SKM-1 (cell line): ENCODE data around the gene DSTN.

Experiments
- DNase-seq: peaks from one replicate; lab custom pipeline; 2025; ENCODE audit not compliant: unreplicated experiment; lab: John Stamatoyannopoulos, UW

The DSTN gene

GRCh38 chr20:17622851-17623508 lies 53.1 kb downstream of the DSTN start:
- DNase-seq: no peak

- DNase-seq: no peak
Observed at GRCh38 chr20:17624070-17624469, 54.2 kb downstream of the DSTN start.

DNA sequence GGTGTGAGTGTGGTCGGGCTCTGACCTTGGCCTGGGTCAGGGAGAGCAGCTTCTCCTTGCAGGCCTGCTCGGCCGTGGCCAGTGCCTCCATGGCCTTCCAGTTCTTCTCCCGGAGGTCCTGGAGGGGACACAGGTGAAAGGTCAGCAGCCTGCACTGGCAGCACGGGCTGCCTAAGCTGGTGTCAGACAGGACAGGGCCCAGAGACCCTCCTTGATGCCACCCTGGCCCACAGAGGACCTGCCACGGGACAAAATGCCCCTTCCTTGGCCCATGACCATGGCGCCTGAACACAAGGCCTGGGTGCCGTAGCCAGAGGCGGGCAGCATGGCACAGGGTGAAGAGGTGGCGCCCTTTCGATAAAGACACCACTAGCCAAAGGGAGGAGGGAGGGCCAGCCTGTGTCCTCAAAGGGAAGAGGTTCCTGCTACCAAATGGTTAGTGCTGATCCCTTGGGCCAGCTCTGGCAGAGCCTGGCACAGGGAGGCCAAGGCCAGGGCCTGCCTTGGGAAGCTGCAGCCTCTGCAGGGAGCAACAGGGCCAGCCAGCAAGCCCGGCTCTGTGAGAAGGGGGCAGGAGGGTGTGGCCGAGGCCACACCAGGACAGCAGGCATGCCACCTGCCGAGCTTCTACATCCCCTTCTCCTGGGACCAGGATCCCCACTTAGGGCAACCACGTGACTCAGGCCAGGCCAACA lies 54.8 kb downstream of the DSTN start:
- no peak for DNase-seq

DNA sequence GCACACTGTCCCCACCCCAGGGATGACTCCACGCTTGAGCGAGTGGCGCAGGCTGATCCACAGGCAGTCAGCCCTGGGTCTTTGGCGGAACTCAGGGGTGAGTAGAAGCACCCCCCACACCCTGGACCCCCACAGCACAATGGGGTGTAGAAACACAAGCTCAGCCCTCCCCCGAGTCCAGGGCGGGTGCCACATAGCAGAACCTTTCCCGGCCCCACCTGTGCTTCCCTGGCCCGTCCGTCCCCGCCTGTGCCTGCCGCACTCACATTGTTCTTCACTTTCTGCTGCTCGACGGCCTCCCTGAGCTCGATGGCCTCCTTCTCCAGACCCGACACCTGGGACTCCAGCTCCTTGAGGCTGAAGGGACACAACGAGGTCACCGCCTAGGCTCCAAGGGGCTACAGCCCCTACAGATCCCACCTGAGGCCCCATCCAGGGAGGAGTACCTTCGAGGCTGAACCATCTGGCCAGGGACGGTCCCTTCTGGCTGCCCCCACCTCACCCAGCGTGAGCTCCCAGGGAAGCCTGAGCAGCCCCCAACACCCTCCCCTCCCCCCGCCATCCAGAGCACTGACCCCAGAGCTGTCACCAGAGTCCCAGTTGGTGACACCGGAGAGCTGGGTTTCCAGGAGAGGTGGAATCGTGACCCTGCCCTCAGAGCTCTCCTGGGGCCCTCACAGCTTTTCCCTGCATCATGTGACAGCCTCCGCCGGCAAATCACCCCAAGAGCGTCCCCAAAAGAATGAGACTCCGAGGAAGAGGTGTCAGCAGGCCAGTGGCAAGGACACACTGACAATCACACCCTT lies 55.6 kb downstream of the DSTN start:
- DNase-seq: no peak

DNA sequence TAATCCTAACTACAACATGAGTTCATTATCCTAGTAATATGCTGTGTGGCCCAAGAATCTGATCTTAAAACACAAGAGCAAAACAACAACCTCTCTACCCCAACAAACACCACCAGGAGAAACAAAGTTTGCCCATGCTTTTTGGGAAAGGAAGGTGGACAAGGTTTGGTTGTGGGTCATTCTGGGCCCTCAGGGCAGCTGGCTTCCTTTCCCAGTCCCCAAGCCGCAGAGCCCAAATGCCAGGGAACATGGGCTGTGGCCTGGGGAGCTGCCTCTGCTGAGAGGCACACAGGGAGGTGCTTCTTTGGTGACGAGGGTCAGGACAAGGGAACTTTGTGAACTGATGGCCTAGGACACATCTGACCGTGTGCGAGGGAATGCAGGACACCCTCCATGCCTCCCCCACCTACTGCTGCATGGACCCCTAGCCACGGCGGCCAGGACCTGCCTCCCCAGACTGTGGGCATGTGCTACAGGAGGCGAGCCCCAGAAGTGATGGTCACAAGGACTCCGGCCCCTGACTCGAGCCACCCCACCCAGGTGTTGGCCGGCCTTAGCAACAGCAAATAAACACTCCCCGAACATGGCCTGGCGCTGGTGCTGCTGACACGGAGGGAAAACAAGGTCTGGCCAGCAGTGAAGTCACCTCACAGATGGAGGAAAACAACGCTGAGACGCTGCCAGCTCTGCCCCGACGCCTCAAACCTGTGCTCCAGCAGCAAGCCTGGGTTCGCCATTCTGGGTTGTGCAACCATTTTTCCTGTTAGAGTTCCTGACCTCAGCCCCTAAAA lies 56.5 kb downstream of the DSTN start:
- no peak for DNase-seq

DNA sequence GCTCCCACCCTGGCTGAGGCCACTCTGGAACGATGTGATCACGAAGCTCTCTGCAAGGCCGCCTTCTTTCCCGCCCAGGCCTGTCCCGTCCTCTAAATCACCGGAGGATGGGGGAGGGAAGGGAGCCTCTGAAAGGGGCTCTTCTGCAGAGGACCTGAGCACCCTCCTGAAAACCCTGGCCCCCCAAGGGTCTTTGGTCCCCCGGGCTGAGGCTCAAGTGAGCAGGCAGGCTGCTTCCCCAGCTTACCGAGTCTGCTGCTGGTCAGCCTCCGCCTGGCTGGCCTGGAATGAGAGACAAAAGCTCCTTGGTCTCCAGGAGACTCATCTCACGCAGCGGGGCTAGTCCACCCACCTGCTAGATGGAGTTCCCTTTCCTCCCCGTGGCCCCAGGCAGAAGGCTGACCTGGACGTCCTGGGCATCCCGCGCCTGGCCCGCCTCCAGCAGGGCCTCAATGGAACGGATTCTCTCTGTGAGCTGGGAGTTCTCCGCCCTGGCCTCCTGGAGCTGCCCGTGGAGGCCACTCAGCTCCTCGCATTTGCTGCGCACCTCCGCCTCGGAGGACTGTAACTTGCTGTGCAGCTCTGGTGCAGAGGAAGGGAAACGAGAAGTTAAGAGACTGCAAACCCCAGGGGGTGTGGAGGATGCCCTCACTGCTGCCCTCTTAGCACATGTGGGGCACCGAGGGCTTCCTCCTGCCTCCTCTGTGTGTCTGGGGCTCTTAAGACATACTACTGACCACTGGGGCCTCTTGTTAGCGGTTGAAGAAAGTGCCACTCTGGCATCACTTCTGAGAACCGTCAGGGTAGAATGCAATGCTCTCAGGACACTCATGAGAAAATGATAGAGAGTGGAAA lies 57.5 kb downstream of the DSTN start:
- DNase-seq: no peak

DNA sequence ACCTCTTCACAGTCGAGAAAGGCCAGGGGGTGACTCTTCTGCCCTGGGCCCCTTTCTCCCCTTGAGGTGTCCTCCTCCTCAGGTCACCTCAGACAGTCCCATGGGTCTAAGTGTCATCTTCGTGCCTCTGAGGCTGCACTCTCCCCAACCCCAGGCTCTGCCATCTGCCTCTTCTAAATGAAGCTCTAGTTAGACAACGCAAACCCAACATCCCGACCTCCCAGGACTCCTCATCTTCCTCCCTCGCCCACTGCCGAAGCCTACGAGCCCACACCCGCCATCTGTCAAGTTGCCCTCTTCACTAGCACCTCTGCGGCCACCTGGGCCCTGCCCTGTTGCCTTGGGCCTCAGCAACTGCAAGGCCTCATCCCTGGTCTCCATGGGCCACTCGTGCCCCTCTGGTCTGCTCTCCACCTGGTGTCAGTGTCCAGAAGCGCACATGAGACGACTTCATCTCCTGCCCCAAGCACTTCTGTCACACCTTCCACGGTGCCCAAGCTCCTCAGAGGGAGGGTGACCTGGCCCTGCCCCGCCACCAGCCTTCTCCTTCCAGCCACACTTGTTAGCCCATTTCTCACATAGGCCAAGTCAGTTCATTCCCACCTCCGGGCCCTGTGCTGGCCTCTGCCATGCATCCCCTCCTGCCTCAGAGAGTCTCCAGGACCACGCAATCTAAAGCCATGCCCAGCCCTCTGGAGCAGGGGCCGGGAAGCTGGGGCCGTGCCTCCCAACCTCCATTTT lies 58.4 kb downstream of the DSTN start:
- no peak for DNase-seq

DNA sequence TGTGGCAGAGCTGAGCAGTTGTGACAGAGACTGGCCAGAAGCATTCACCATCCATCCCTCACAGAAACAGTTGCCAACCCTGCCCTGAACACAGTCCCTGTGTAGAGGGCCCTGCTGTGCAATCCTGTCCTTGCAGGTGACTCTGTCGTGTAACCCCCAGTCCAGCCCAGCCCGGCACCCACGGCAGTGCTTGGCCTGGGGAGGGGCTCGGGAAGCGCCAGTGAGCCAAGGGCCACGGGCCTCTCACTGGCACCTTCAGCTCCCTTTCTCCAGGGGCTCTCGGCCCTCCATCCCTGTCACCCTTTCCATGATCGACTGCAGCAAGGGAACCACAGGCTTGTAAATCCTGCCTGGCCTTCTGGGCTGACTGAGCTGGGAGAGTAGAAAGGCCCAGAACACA lies 59.1 kb downstream of the DSTN start:
- no peak for DNase-seq

DNA sequence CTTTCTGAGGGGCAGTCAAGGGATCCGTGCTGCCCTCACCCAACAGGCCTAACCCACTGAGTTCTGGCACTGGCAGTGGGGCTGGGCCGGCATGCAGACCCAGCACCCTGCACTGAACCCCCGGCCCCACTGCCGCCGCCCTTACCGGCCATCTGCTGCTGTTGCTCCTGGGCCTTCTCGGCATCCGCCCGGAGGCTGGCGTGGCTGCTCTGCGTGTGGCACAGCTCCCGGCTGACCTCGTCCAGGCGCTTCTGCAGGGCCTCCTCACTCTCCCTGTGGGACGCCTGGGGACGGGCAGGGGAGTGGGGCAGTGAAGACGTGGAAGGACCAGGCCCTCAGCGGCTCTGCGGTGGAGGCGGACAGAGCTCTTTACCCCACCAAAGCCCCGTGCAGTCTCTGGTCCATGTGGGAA lies 59.8 kb downstream of the DSTN start:
- no peak for DNase-seq

DNA sequence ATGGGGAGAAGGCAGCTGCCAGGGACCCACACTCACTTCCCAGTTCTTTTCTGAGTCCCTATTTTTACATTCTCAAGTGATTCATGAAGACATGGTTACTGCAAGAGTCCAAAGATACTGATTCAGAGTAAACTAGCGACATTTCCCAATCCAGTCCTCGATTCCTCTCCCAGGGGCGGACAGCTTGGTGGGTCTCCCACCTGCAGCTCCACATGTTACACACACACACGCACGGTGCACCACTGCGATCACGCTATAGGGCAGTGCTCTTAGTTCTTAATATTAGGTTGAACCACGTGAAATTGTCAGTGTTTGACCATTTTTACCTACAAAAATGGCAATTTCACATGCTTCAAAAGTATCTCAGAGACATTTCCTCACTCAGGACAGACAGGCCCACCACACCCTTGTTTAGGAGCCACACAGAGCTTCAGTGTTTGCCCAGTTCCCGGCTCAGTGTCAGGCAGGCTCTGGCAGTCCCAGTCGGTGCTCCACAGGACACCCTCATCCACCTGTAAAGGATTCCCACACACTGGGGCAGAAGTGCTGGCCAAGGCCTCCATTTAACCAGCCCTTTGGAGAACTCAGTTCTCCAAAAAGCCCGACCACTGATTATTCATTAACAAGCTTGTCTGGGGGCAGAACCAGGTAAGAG lies 60.4 kb downstream of the DSTN start:
- no peak for DNase-seq

DNA sequence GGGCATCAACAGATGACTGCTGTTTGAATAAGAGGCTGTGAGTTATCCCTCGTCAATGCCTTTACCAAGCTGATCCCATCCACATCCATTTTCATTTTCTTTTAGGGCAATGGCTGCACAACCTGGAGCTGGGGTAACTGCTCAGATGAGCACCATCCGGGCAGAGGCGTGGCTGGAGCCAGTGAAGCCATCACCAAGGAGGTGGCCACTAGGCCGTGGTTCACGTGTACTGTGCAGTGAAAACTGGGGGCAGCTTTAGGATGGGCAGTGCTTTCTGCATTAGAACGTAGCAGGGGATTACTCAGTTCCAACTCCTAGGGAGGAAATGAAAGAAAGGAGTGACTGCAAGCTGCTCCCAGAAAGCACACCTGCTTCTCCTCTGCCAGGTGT lies 60.9 kb downstream of the DSTN start:
- no peak for DNase-seq

DNA sequence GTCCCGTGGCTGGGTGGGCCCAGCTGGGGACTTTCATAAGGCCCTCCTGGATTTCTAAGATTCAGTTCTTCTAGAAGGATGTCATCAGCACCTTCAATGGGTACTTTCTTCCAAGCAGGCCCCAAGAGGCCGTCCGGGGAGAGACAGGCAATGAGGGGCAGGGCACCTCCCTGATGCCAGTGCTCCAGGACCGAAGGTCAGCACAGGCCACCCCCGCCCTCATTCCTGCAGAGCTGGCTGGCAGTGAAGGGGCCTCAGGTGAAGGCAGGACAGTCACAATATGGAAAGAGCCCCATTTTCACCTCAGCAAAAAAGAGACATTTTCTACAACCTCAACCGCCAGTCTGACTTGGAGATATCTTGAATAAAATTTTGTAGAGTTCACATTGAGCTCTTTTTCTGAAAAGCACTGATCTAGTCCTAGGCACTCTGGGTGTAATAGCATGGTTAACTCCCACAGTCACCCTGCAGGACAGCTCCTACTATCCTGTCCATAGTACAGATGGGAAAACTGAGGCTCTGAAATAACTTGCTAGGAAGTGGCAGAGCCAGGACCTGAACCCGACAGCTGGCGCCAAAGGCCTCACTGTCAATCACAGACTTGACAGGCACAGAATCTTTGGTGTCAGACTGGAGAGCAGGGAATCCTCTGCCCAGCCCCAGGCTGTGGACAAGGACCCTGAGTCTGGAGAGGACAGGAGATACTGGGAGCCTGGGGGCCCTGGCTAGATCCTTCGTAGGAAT lies 61.9 kb downstream of the DSTN start:
- DNase-seq: no peak

DNA sequence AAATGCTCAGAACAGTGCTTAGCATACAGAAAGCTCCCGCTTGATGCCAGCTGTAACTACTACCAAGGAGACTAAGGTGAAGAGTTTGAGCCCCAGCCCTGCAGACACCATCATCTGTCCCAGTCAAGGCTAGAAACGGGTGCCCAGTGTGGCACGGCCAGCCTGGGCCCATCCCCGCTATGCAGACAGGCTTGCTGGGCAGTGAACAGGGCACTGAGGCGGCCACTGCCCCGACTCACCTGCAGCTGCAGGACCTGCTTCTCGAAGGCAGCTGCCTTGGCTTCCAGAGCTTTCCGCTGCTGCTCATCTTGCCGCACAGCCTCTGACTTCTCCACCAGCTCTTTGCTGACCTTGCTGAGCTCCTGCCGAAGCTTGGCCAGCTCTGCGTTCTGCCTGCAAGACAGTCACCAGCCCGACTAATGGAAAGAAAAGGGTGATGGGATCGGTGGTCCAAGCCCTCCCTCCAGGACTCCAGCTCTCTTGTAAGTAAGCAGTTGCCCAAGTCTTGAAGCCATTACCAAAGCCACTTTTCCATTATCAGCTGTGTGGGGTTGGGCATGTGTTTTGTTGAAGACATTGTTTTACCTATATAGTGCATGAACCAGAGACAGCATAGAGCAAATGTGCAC lies 63.5 kb downstream of the DSTN start:
- DNase-seq: no peak

- no peak for DNase-seq
Observed at GRCh38 chr20:17633850-17634500, 64.1 kb downstream of the DSTN start.

DNA sequence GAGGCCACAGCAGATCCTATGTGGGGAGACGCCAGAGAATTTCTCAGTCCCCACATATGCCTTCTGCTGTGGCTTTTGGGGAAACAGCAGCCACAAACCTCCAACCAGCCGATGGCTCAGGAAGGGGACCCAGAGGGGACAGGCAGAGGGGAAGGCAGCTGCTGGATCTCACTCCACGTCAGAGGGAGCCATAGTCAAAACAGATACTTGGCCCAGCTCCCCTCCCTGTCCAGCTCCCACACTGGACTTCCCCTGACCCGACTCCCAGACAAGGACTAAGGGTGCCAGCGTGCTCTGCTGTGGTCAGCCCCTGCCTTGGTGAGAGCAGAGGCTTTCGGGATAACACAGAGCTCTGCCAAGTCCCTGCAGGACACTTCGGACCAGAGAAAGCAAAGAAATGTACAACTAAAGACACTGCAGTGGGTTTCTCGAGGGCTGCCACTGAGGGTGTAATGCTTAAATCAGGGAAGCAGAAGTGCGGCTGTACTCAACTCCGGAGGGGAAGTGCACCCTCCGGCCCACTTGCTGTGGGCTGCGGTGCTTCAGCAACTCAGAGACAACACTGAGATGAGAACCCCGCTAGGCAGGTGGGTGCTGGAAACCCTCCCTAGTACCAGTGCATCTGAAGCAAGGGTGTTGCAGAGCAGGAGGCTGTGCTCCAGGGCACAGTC lies 64.9 kb downstream of the DSTN start:
- no peak for DNase-seq

DNA sequence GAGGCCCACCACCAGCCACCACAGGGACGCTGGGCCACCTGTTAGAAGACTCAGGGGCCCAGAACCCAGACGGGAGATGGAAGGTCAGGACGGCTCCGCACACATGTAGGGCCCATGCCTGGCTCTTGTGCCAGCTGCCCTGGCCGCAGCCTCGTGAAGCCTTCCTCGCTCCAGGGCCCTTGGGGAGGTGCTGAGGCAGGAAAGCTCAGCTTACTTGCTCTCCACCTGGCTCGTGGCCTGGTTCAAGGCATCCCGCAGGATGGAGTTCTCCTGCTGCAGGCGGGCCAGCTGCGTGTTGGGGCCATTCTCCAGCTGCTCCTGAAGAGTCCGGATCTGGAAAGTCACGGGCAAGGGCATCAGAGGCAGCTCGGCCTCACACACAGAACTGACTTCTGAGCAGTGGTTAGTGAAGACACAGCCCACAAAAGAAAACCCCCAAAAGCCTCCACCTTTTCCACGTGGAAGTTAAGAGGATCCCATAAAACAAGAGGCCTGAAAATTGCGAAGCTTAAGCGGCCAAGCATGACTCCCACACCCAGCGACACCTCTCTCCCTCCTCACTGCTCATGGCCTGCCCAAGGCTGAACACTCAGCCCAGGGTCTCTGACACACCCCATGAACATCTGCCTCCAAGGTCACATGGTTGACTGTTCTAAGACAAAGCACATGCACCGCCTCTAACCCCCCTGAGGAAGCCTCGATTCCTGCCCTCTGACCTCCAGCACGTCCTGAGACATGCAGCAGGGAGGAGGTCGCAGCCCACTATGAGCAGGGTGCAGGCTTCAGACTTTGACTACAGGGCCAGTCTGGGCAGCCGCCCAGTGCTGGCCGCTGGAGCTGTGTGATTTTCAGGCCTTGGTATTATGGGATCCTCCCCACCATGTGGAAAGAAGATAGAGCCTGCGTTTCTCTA lies 65.7 kb downstream of the DSTN start:
- no peak for DNase-seq
